ENCODE measurements around the gene IFT52.
"Not testable (repeated sequence)": the region's sequence is repeated elsewhere in the genome, so short reads cannot be mapped to it uniquely, and the experiment has no call there.

IFT52 gene

GRCh38 chr20:43584448-43585136, 6.1 kb upstream of the IFT52 start:
- WGBS, 2 experiments (ENCODE audit: insufficient coverage in 2 of 2): 77 to 83% methylated on average over 5 to 6 of the region's 7 CpGs
- H3K4me1 ChIP-seq (ENCODE audit: control insufficient read depth, insufficient read depth, low read length, poor library complexity, severe bottlenecking): no peaks in the 10 kb centered on the region
- no peaks in the 10 kb centered on the region for H3K36me3 ChIP-seq (ENCODE audit: control insufficient read depth, insufficient read depth, low read length)
- H3K4me3 ChIP-seq (ENCODE audit: extremely low read depth, insufficient read depth, low read length, poor library complexity, severe bottlenecking): no peak overlapping the region
- no peak overlapping the region for H3K27ac ChIP-seq (ENCODE audit: low read depth, low read length, severe bottlenecking)
- no peaks in the 10 kb centered on the region for H3K9me3 ChIP-seq (ENCODE audit: control insufficient read depth, low read length)

GRCh38 chr20:43586641-43587040, 4.1 kb upstream of the IFT52 start:
- WGBS, 2 experiments (ENCODE audit: insufficient coverage in 2 of 2): 73 to 78% methylated on average over 8 of the region's 8 CpGs
- Histone ChIP-seq H3K4me3 (ENCODE audit: extremely low read depth, insufficient read depth, low read length, poor library complexity, severe bottlenecking) (no peak overlapping the region), H3K36me3 (ENCODE audit: control insufficient read depth, insufficient read depth, low read length) (no peaks in the 10 kb centered on the region), H3K9me3 (ENCODE audit: control insufficient read depth, low read length) (no peaks in the 10 kb centered on the region), H3K4me1 (ENCODE audit: control insufficient read depth, insufficient read depth, low read length, poor library complexity, severe bottlenecking) (peaks cover 1% of the 10 kb centered on the region), H3K27ac (ENCODE audit: low read depth, low read length, severe bottlenecking) (no peak overlapping the region)

GRCh38 chr20:43588526-43588925, 2.2 kb upstream of the IFT52 start:
- not testable (repeated sequence) for H3K4me1 ChIP-seq (ENCODE audit: control insufficient read depth, insufficient read depth, low read length, poor library complexity, severe bottlenecking); H3K36me3 ChIP-seq (ENCODE audit: control insufficient read depth, insufficient read depth, low read length); H3K27ac ChIP-seq (ENCODE audit: low read depth, low read length, severe bottlenecking); H3K4me3 ChIP-seq (ENCODE audit: extremely low read depth, insufficient read depth, low read length, poor library complexity, severe bottlenecking); H3K9me3 ChIP-seq (ENCODE audit: control insufficient read depth, low read length)
- WGBS, 2 experiments (ENCODE audit: insufficient coverage in 2 of 2): 94% methylated on average over 8 to 9 of the region's 10 CpGs

- WGBS, 2 experiments (ENCODE audit: insufficient coverage in 2 of 2): 35 to 41% methylated on average over 4 to 6 of the region's 9 CpGs
- Histone ChIP-seq H3K9me3 (ENCODE audit: control insufficient read depth, low read length) (no peaks in the 10 kb centered on the region), H3K4me1 (ENCODE audit: control insufficient read depth, insufficient read depth, low read length, poor library complexity, severe bottlenecking) (peaks cover 3% of the 10 kb centered on the region), H3K27ac (ENCODE audit: low read depth, low read length, severe bottlenecking) (peak overlapping the region; percentile 86), H3K36me3 (ENCODE audit: control insufficient read depth, insufficient read depth, low read length) (peaks cover 9% of the 10 kb centered on the region), H3K4me3 (ENCODE audit: extremely low read depth, insufficient read depth, low read length, poor library complexity, severe bottlenecking) (peak overlapping the region; percentile 71)
Measured at GRCh38 chr20:43590036-43590391, 723 bp upstream of the IFT52 start.

GRCh38 chr20:43601960-43602359, 11.2 kb downstream of the IFT52 start:
- WGBS, 2 experiments (ENCODE audit: insufficient coverage in 2 of 2): 96 to 100% methylated on average over 2 to 7 of the region's 8 CpGs
- not testable (repeated sequence) for H3K4me1 ChIP-seq (ENCODE audit: control insufficient read depth, insufficient read depth, low read length, poor library complexity, severe bottlenecking)

GRCh38 chr20:43603124-43603523, 12.4 kb downstream of the IFT52 start:
- Histone ChIP-seq H3K36me3 (ENCODE audit: control insufficient read depth, insufficient read depth, low read length) (peaks cover 48% of the 10 kb centered on the region), H3K27ac (ENCODE audit: low read depth, low read length, severe bottlenecking) (no peak overlapping the region), H3K9me3 (ENCODE audit: control insufficient read depth, low read length) (no peaks in the 10 kb centered on the region), H3K4me3 (ENCODE audit: extremely low read depth, insufficient read depth, low read length, poor library complexity, severe bottlenecking) (no peak overlapping the region), H3K4me1 (ENCODE audit: control insufficient read depth, insufficient read depth, low read length, poor library complexity, severe bottlenecking) (no peaks in the 10 kb centered on the region)
- WGBS, 2 experiments (ENCODE audit: insufficient coverage in 2 of 2): 100% methylated on average over 1 of the region's 1 CpG

More at GRCh38 chr20:43601960-43602359, 11.2 kb downstream of the IFT52 start:
- not testable (repeated sequence) for H3K9me3 ChIP-seq (ENCODE audit: control insufficient read depth, low read length); H3K27ac ChIP-seq (ENCODE audit: low read depth, low read length, severe bottlenecking); H3K4me3 ChIP-seq (ENCODE audit: extremely low read depth, insufficient read depth, low read length, poor library complexity, severe bottlenecking)
- H3K36me3 ChIP-seq (ENCODE audit: control insufficient read depth, insufficient read depth, low read length): peaks cover 59% of the 10 kb centered on the region

- Histone ChIP-seq H3K4me3 (ENCODE audit: extremely low read depth, insufficient read depth, low read length, poor library complexity, severe bottlenecking) (no peak overlapping the region), H3K4me1 (ENCODE audit: control insufficient read depth, insufficient read depth, low read length, poor library complexity, severe bottlenecking) (no peaks in the 10 kb centered on the region), H3K27ac (ENCODE audit: low read depth, low read length, severe bottlenecking) (no peak overlapping the region), H3K9me3 (ENCODE audit: control insufficient read depth, low read length) (no peaks in the 10 kb centered on the region), H3K36me3 (ENCODE audit: control insufficient read depth, insufficient read depth, low read length) (peaks cover 45% of the 10 kb centered on the region)
- WGBS, 2 experiments (ENCODE audit: insufficient coverage in 2 of 2): 90 to 96% methylated on average over 7 to 8 of the region's 9 CpGs
Measured at GRCh38 chr20:43605715-43606114, 15.0 kb downstream of the IFT52 start.

- H3K4me3 ChIP-seq (ENCODE audit: extremely low read depth, insufficient read depth, low read length, poor library complexity, severe bottlenecking); H3K9me3 ChIP-seq (ENCODE audit: control insufficient read depth, low read length); H3K27ac ChIP-seq (ENCODE audit: low read depth, low read length, severe bottlenecking); H3K4me1 ChIP-seq (ENCODE audit: control insufficient read depth, insufficient read depth, low read length, poor library complexity, severe bottlenecking): not testable (repeated sequence)
- 99 to 100% methylated on average over 8 to 16 of the region's 30 CpGs for WGBS, 2 experiments (ENCODE audit: insufficient coverage in 2 of 2)
- peaks cover 45% of the 10 kb centered on the region for H3K36me3 ChIP-seq (ENCODE audit: control insufficient read depth, insufficient read depth, low read length)
Measured at GRCh38 chr20:43607278-43607677, 16.5 kb downstream of the IFT52 start.

GRCh38 chr20:43631598-43631997, 40.9 kb downstream of the IFT52 start:
- Histone ChIP-seq H3K4me1 (ENCODE audit: control insufficient read depth, insufficient read depth, low read length, poor library complexity, severe bottlenecking) (no peaks in the 10 kb centered on the region), H3K9me3 (ENCODE audit: control insufficient read depth, low read length) (no peaks in the 10 kb centered on the region), H3K36me3 (ENCODE audit: control insufficient read depth, insufficient read depth, low read length) (peaks cover 36% of the 10 kb centered on the region), H3K4me3 (ENCODE audit: extremely low read depth, insufficient read depth, low read length, poor library complexity, severe bottlenecking) (no peak overlapping the region), H3K27ac (ENCODE audit: low read depth, low read length, severe bottlenecking) (no peak overlapping the region)
- WGBS, 2 experiments (ENCODE audit: insufficient coverage in 2 of 2): 88 to 96% methylated on average over 3 to 4 of the region's 8 CpGs

- no peaks in the 10 kb centered on the region for H3K4me1 ChIP-seq (ENCODE audit: control insufficient read depth, insufficient read depth, low read length, poor library complexity, severe bottlenecking)
- H3K4me3 ChIP-seq (ENCODE audit: extremely low read depth, insufficient read depth, low read length, poor library complexity, severe bottlenecking): no peak overlapping the region
- peaks cover 54% of the 10 kb centered on the region for H3K36me3 ChIP-seq (ENCODE audit: control insufficient read depth, insufficient read depth, low read length)
- H3K27ac ChIP-seq (ENCODE audit: low read depth, low read length, severe bottlenecking): no peak overlapping the region
- no peaks in the 10 kb centered on the region for H3K9me3 ChIP-seq (ENCODE audit: control insufficient read depth, low read length)
- no CpG with 5 or more reads among the region's 2 CpGs for WGBS, 2 experiments (ENCODE audit: insufficient coverage in 2 of 2)
Measured at GRCh38 chr20:43636429-43636828, 45.7 kb downstream of the IFT52 start.

- Histone ChIP-seq H3K4me1 (ENCODE audit: control insufficient read depth, insufficient read depth, low read length, poor library complexity, severe bottlenecking) (no peaks in the 10 kb centered on the region), H3K27ac (ENCODE audit: low read depth, low read length, severe bottlenecking) (no peak overlapping the region), H3K36me3 (ENCODE audit: control insufficient read depth, insufficient read depth, low read length) (peaks cover 52% of the 10 kb centered on the region), H3K9me3 (ENCODE audit: control insufficient read depth, low read length) (no peaks in the 10 kb centered on the region), H3K4me3 (ENCODE audit: extremely low read depth, insufficient read depth, low read length, poor library complexity, severe bottlenecking) (no peak overlapping the region)
- WGBS, 2 experiments (ENCODE audit: insufficient coverage in 2 of 2): 93% methylated on average over 3 of the region's 4 CpGs; no CpG with 5 or more reads in 1 of the 2 experiments
Measured at GRCh38 chr20:43642548-43642947, 51.8 kb downstream of the IFT52 start.
